CD4-positive, alpha-beta T cell treated with Interleukin-21 for 1 hour (primary cell): ENCODE measurements around the gene LUC7L3.
"Not testable (repeated sequence)": the region's sequence is repeated elsewhere in the genome, so short reads cannot be mapped to it uniquely, and the experiment has no call there.

ENCODE experiments used
- DNase-seq: peaks from one replicate; pipeline ENCODE4 v3.0.0-alpha.2; 2020

Gene LUC7L3

DNA sequence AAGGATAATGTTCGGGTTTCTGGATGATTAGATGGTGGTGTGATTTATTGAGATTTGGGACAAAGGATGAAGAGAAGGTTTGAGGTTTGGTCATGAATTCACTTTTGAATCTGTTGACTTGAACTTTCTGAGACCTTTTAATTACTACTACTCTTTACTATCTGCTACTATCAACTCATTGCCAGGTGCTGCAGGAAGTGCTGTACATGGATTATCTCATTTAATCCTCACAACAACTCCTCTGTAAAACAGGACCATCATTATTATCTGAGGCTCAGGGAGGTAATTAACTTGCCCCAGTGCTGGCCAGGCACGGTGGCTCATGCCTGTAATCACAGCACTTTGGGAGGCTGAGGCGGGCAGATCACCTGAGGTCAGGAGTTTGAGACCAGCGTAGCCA, 8.8 kb upstream of the LUC7L3 start:
- DNase-seq: no peak

DNA sequence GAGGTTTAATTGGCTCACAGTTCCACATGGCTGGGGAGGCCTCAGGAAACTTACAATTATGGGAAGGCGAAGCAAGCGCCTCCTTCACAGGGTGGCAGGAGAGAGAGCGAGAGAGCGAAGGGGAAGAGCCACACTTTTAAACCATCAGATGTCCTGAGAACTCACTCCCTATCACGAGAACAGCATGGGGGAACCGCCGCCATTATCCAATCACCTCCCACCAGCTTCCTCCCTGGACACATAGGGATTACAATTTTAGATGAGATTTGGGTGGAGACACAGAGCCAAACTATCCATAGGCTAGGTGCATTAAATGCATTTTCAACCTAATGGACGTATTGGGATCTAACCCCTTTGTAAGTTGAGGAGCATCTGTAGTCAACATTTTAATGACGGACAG, 6.8 kb upstream of the LUC7L3 start:
- DNase-seq: no peak

DNA sequence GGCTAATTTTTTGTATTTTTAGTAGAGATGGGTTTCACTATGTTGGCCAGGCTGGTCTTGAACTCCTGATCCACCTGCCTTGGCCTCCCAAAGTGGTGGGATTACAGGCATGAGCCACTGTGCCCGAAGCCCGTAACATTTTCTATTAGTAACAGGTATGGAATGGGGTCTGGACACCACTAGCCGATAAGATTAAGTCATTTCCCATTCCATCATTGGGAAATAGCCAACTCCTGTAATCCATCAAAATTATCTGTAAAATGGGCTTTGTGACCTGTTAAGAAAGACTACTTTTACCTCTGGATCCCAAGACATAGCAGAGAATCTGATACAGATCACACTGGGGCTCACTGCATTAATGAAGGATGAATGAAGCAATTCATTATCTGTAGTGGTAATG, 3.9 kb upstream of the LUC7L3 start:
- DNase-seq: no peak

DNA sequence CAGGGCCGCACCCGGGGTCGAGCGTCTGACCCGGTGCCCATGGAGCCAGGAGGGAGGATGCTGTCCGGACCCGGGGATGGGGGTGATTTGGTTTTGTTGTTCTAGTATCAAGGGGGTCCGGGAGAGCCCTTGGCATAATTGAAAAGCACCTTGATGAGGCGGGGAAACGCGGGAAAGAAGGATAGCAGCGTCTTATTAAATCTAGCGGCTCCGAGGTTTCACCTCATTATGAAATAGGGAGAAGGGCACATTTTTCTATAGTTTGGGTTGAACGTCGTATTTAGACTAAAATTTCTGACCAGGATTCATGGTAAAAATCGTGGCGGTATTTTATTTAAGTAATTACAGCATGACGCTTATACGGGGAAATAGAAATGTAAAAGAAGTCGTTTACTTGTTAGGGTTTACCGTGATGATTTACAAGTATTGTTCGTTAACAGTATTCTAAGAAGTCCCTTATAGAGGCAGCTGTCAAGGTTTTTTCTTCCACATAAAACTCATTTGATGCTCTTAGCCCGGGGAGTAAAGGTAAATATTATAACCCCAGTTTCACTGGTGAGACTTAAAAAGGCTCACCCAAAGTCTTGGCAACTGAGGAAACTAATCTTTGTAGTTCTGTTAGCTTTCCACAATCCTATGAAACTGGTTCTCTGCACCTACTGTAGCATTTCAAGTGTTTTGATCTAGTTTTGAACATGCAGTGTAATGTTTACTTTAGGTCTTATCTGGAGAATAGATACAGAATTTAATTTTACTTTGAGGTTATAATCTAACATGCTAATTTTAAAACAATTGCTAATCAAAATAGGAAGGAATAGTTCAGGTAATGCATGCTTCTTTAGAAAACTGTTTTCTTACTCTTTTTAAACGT, 756 bp downstream of the LUC7L3 start:
- DNase-seq: no peak

- peak; percentile 42 for DNase-seq
Measured at GRCh38 chr17:50721194-50722010, 2.0 kb downstream of the LUC7L3 start.

- no peak for DNase-seq
Measured at GRCh38 chr17:50722746-50723145, 3.3 kb downstream of the LUC7L3 start.

DNA sequence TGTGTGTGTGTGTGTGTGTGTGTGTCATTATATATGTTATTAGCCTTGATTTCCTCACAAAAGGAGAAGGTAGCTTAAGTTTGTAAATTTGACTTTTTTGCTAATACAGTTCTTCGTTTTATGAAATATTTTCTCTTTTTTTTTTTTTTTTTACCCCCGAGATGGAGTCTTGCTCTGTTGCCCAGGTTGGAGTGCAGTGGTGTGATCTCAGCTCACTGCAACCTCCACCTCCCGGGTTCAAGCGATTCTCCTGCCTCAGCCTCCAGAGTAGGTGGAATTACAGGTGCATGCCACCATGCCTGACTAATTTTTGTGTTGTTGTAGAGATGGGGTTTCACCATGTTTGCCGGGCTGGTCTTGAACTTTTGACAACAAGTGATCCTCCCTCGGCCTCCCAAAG, 5.2 kb downstream of the LUC7L3 start:
- DNase-seq: not testable (repeated sequence)

DNA sequence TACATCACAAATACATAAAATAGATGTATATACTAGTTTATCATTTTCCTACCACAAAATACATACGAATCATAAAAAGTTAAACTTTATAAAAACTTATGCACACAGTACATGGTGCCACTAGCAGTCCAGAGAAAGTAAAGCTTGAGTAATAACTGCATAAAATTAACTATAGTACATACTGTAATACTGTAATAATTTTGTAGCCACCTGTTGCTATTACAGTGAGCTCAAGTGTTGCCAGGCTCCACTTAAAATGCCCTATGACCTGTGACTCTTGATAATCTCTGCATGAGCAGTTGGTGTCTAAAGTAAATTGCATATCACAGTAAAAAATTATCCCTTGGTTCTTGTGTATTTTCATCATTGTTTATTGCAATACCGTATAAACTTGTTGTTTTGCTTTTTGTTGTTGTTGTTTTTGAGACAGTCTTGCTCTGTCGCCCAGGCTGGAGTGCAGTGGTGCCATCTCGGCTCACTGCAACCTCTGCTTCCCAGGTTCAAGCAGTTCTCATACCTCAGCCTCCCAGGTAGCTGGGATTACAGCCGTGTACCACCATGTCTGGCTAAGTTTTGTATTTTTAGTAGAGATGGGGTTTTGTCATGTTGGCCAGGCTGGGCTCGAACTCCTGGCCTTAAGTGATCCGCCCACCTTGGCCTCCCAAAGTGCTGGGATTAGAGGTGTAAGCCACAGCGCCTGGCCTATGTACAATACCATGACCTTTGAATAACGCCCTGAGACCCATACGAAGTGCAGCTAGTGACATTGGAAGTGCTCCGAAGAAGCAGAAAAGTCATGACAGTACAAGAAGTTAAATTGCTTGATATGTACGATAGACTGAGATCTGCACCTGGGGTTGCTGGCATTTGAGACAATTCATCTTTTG, 6.6 kb downstream of the LUC7L3 start:
- DNase-seq: no peak

GRCh38 chr17:50728112-50728429, 8.7 kb downstream of the LUC7L3 start:
- DNase-seq: no peak

DNA sequence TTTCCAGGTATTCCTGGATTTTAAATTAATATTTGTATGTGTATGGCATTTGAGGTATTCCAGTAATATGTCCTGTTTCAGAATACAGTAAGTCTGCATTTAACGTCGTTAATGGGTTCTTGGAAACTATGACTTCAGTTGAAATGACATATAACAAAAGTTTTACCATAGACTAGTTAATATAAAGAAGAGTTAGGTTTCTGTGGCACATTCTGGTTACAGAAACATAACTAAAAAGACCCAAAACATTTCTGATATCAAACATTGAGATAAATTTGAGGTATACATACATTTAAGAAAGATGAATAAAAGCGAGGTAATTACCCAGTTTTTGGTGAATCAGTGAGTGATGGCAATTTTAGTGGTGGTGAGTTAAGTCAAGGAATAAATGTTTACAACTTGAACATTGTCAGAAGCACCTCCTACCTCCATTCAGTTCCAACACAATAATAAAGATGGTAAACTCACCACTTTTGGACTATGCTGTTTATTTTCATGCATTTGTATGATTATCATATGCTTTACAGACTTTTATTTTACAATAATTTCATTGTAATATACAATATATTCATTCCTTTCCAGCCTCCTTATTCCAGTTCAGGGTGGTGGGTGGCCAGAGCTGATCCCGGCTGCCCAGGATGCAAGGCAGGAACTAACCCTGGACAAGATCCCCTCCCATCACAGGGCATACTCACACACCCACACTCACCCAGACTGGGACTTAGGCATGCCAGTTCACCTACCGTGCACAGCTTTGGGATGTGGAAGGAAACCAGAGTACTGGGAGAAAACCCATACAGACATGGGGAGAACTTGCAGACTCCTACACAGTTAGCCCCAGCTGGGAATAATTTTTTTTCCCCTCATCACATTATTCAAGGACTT, 9.7 kb downstream of the LUC7L3 start:
- DNase-seq: no peak

DNA sequence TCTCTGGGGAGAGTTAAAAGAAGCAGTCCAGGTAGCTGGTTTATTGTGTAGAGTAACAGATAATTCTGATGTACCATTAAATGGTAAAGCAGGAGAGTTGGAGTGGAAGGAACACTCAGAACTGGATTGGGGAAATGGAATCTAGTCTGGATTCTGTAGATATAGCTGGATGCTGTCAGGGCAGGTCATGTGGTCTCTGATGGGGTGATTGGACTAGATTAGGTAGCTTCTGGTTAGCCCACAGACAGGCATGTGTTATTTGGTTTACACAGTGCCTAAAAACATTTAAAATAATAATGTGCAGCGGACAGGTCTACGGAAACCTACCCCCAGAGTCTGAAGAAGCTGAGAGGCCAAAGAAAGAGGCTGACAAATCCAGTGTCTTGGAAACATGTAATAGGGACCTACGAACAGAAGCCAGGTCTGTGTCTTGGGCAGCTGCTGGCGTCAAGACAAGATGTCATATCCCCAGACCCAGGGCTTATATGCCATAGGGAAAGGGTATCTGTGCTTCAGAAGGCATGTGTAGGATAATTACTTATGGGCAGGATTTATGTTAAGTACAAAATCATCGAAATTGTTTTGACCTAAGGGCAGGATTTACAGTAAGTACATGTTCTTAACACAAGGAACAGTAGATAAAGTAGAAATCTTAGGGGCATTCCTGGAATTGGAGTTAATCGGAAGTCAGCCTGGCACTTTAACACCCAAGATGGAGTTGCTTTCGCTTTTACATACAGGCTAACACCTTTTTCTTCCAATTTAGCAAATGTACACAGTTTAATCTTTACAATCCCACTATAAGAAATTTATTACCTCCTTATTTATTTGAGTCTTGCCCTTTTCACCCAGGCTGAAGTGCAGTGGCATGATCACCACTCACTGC, 12.4 kb downstream of the LUC7L3 start:
- DNase-seq: peak; percentile 22

DNA sequence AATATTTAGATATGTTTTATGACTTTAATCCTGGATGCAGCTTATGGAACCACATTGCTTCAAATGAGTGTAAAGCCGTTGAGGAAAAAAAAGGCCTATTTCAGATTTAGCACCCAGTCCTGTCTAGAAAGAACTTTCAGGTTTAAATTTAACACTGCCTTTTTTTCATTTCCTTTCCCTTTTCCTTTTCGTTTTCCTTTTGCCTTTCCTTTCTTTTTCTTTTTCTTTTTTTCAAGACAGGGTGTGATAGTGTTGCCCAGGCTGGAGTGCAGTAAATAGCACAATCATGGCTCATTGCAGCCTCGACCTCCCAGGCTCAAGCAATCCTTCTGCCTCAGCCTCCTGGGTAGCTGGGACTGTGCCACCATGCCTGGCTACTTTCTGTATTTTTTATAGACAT, 15.9 kb downstream of the LUC7L3 start:
- no peak for DNase-seq

GRCh38 chr17:50737118-50737698, 17.8 kb downstream of the LUC7L3 start:
- DNase-seq: no peak

DNA sequence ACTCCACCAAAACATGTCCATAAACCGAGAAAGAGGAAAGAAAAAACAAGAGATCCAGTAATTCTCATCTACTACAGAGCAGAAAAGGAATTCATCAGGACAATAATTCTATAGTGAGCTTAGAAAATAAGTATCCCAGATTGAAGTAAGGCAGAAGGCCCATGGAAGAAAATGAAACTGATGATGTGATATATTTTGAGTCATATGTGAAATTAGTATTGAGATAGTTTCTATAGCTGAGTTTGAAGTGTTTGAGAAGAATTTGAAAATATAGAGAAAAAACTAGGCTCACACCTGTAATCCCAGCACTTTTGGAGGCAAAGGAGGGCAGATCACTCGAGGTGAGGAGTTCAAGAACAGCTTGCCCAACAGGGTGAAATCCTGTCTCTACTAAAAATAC, 19.7 kb downstream of the LUC7L3 start:
- DNase-seq: no peak

DNA sequence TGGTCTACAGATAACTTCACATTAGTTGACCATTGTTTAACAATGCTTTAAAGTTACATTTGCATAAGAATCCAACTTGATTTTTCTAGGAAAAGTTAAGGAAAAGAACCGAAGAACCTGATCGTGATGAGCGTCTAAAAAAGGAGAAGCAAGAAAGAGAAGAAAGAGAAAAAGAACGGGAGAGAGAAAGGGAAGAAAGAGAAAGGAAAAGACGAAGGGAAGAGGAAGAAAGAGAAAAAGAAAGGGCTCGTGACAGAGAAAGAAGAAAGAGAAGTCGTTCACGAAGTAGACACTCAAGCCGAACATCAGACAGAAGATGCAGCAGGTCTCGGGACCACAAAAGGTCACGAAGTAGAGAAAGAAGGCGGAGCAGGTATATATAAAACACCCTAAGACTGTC, 26.2 kb downstream of the LUC7L3 start:
- no peak for DNase-seq

DNA sequence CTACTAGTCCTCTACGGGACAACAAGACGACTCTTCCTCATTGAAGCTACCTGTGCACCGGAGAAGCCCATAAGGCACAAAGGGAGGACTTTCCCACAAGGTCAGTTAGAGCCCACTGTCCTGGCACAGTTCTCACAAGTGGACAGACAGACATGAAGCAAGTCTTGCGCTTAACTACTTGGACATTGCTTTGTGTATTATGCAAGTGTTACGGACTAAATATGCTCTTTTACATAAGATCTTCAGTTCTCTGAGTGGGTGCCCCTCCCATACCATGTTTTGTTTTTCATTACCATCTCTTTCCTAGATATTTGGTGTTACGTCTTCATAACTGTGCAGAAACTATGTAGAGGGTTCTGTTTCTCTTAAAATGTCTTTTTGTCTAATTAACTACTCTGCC, 29.8 kb downstream of the LUC7L3 start:
- DNase-seq: no peak

- no peak for DNase-seq
Measured at GRCh38 chr17:50754521-50754920, 35.1 kb downstream of the LUC7L3 start.

GRCh38 chr17:50758524-50758923, 39.1 kb downstream of the LUC7L3 start:
- no peak for DNase-seq

- no peak for DNase-seq
Measured at GRCh38 chr17:50758989-50759544, 39.7 kb downstream of the LUC7L3 start.

DNA sequence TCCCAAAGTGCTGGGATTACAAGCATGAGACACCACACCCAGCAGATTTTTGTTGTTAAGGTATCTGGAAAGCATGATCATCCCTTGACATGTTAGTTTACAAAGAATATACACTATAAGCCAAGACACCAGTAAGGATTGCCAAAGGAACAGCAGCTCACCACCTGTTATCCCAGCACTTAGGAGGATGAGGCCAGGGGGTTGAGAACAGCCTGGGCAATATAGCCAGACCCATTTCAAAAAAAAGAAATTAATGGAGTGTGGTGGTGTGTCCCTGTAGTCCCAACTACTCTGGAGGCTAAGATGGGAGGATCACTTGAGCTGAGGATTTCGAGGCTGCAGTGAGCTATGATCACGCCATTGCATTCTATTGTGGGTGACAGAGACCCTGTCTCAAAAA, 42.8 kb downstream of the LUC7L3 start:
- no peak for DNase-seq
